Measurements from ENCODE around the gene ST6GALNAC3. TPM values are rescaled to one million over a fixed set of nuclear protein-coding genes. Genes with fewer than 3 reads are reported as not detected.
A peak's percentile ranks its signal among the peaks of the same experiment; 100 is the strongest.

ST6GALNAC3 gene
- polyA plus RNA-seq, 1 donor from 2014 or later, result 0.99 TPM

- no peak overlapping the region for H3K4me3 Mint-ChIP-seq
- no peak overlapping the region for H3K27ac Mint-ChIP-seq
- no peaks in the 10 kb centered on the region for H3K36me3 Mint-ChIP-seq
- H3K4me1 Mint-ChIP-seq, result peaks cover 0 to 7% (median 0%) of the 10 kb centered on the region in 3 donors
- no peaks in the 10 kb centered on the region for H3K27me3 Mint-ChIP-seq
- H3K9me3 Mint-ChIP-seq, result peaks cover 0 to 4% (median 2%) of the 10 kb centered on the region in 3 donors
Measured at GRCh38 chr1:76377247-76377646, 302.7 kb downstream of the ST6GALNAC3 start.

- Mint-ChIP-seq H3K27ac (peak overlapping the region in 1 of 3 donors; percentile 51), H3K9me3 (peaks cover 0 to 4% (median 0%) of the 10 kb centered on the region in 3 donors), H3K4me3 (no peak overlapping the region), H3K4me1 (peaks cover 0 to 7% (median 2%) of the 10 kb centered on the region in 3 donors), H3K36me3 (peaks cover 1% of the 10 kb centered on the region), H3K27me3 (no peaks in the 10 kb centered on the region)
Measured at GRCh38 chr1:76379506-76379905, 305.0 kb downstream of the ST6GALNAC3 start.

GRCh38 chr1:76381450-76382097 is 307.0 kb downstream of the ST6GALNAC3 start:
- peaks cover 1% of the 10 kb centered on the region for H3K36me3 Mint-ChIP-seq
- H3K4me1 Mint-ChIP-seq, result peaks cover 1 to 6% (median 2%) of the 10 kb centered on the region in 3 donors
- no peaks in the 10 kb centered on the region for H3K27me3 Mint-ChIP-seq
- H3K4me3 Mint-ChIP-seq, result no peak overlapping the region
- H3K27ac Mint-ChIP-seq, result no peak overlapping the region
- H3K9me3 Mint-ChIP-seq, result peaks cover 0 to 1% (median 0%) of the 10 kb centered on the region in 3 donors

- Mint-ChIP-seq H3K27ac (no peak overlapping the region), H3K36me3 (peaks cover 1% of the 10 kb centered on the region), H3K27me3 (no peaks in the 10 kb centered on the region), H3K4me3 (no peak overlapping the region), H3K4me1 (peaks cover 0 to 5% (median 3%) of the 10 kb centered on the region in 3 donors), H3K9me3 (no peaks in the 10 kb centered on the region)
Measured at GRCh38 chr1:76388261-76388660, 313.7 kb downstream of the ST6GALNAC3 start.

GRCh38 chr1:76390456-76390855 is 315.9 kb downstream of the ST6GALNAC3 start:
- Mint-ChIP-seq H3K27me3 (no peaks in the 10 kb centered on the region), H3K36me3 (no peaks in the 10 kb centered on the region), H3K9me3 (no peaks in the 10 kb centered on the region), H3K4me1 (peaks cover 0 to 5% (median 3%) of the 10 kb centered on the region in 3 donors), H3K27ac (no peak overlapping the region), H3K4me3 (no peak overlapping the region)

GRCh38 chr1:76395059-76395458 is 320.5 kb downstream of the ST6GALNAC3 start:
- Mint-ChIP-seq H3K4me1 (peaks cover 0 to 1% (median 0%) of the 10 kb centered on the region in 3 donors), H3K9me3 (no peaks in the 10 kb centered on the region), H3K36me3 (no peaks in the 10 kb centered on the region), H3K27ac (no peak overlapping the region), H3K4me3 (no peak overlapping the region), H3K27me3 (no peaks in the 10 kb centered on the region)

- peaks cover 0 to 1% (median 0%) of the 10 kb centered on the region in 3 donors for H3K4me1 Mint-ChIP-seq
- H3K36me3 Mint-ChIP-seq, result no peaks in the 10 kb centered on the region
- H3K9me3 Mint-ChIP-seq, result peaks cover 5 to 7% (median 7%) of the 10 kb centered on the region in 3 donors
Measured at GRCh38 chr1:76402128-76402527, 327.6 kb downstream of the ST6GALNAC3 start.

GRCh38 chr1:76408303-76408702 is 333.8 kb downstream of the ST6GALNAC3 start:
- H3K4me1 Mint-ChIP-seq, result no peaks in the 10 kb centered on the region
- H3K36me3 Mint-ChIP-seq, result no peaks in the 10 kb centered on the region
- H3K27ac Mint-ChIP-seq, result no peak overlapping the region
- peaks cover 0 to 2% (median 0%) of the 10 kb centered on the region in 3 donors for H3K9me3 Mint-ChIP-seq
- H3K4me3 Mint-ChIP-seq, result no peak overlapping the region
- no peaks in the 10 kb centered on the region for H3K27me3 Mint-ChIP-seq

More at GRCh38 chr1:76402128-76402527, 327.6 kb downstream of the ST6GALNAC3 start:
- Mint-ChIP-seq H3K27me3 (no peaks in the 10 kb centered on the region), H3K27ac (no peak overlapping the region), H3K4me3 (no peak overlapping the region)

- H3K27ac Mint-ChIP-seq, result no peak overlapping the region
- H3K27me3 Mint-ChIP-seq, result no peaks in the 10 kb centered on the region
- H3K36me3 Mint-ChIP-seq, result no peaks in the 10 kb centered on the region
- no peak overlapping the region for H3K4me3 Mint-ChIP-seq
- peaks cover 0 to 1% (median 0%) of the 10 kb centered on the region in 3 donors for H3K4me1 Mint-ChIP-seq
- H3K9me3 Mint-ChIP-seq, result peaks cover 0 to 2% (median 0%) of the 10 kb centered on the region in 3 donors
Measured at GRCh38 chr1:76410499-76410898, 336.0 kb downstream of the ST6GALNAC3 start.

GRCh38 chr1:76418531-76418930 is 344.0 kb downstream of the ST6GALNAC3 start:
- Mint-ChIP-seq H3K9me3 (no peaks in the 10 kb centered on the region), H3K4me3 (no peak overlapping the region), H3K4me1 (peaks cover 0 to 11% (median 4%) of the 10 kb centered on the region in 3 donors), H3K36me3 (peaks cover 8% of the 10 kb centered on the region), H3K27me3 (no peaks in the 10 kb centered on the region), H3K27ac (peak overlapping the region in 1 of 3 donors; percentile 27)

- H3K27ac Mint-ChIP-seq, result no peak overlapping the region
- peaks cover 8% of the 10 kb centered on the region for H3K36me3 Mint-ChIP-seq
- no peaks in the 10 kb centered on the region for H3K9me3 Mint-ChIP-seq
- no peak overlapping the region for H3K4me3 Mint-ChIP-seq
- peaks cover 0 to 13% (median 10%) of the 10 kb centered on the region in 3 donors for H3K4me1 Mint-ChIP-seq
- no peaks in the 10 kb centered on the region for H3K27me3 Mint-ChIP-seq
Measured at GRCh38 chr1:76419603-76420002, 345.1 kb downstream of the ST6GALNAC3 start.

GRCh38 chr1:76425201-76426145 is 350.9 kb downstream of the ST6GALNAC3 start:
- Mint-ChIP-seq H3K9me3 (peaks cover 0 to 6% (median 1%) of the 10 kb centered on the region in 3 donors), H3K4me3 (peak overlapping the region; percentile 34 to 90 (median 78)), H3K27ac (peak overlapping the region; percentile 74 to 97 (median 90)), H3K36me3 (peaks cover 8% of the 10 kb centered on the region), H3K27me3 (no peaks in the 10 kb centered on the region), H3K4me1 (peaks cover 5 to 16% (median 15%) of the 10 kb centered on the region in 3 donors)

- no peak overlapping the region for H3K27ac Mint-ChIP-seq
- peaks cover 5 to 17% (median 16%) of the 10 kb centered on the region in 3 donors for H3K4me1 Mint-ChIP-seq
- no peak overlapping the region for H3K4me3 Mint-ChIP-seq
- peaks cover 8% of the 10 kb centered on the region for H3K36me3 Mint-ChIP-seq
- peaks cover 0 to 6% (median 3%) of the 10 kb centered on the region in 3 donors for H3K9me3 Mint-ChIP-seq
- no peaks in the 10 kb centered on the region for H3K27me3 Mint-ChIP-seq
Measured at GRCh38 chr1:76426606-76427005, 352.1 kb downstream of the ST6GALNAC3 start.

- peaks cover 0 to 6% (median 3%) of the 10 kb centered on the region in 3 donors for H3K9me3 Mint-ChIP-seq
- H3K27me3 Mint-ChIP-seq, result no peaks in the 10 kb centered on the region
- H3K4me1 Mint-ChIP-seq, result peaks cover 5 to 15% (median 14%) of the 10 kb centered on the region in 3 donors
- peaks cover 3% of the 10 kb centered on the region for H3K36me3 Mint-ChIP-seq
- H3K27ac Mint-ChIP-seq, result peak overlapping the region in 1 of 3 donors; percentile 47
- H3K4me3 Mint-ChIP-seq, result no peak overlapping the region
Measured at GRCh38 chr1:76428028-76428427, 353.5 kb downstream of the ST6GALNAC3 start.

GRCh38 chr1:76430531-76430930 is 356.0 kb downstream of the ST6GALNAC3 start:
- Mint-ChIP-seq H3K4me1 (peaks cover 0 to 6% (median 5%) of the 10 kb centered on the region in 3 donors), H3K4me3 (no peak overlapping the region), H3K36me3 (no peaks in the 10 kb centered on the region), H3K27ac (no peak overlapping the region), H3K9me3 (peaks cover 0 to 3% (median 2%) of the 10 kb centered on the region in 3 donors), H3K27me3 (no peaks in the 10 kb centered on the region)
